HL-60 (cell line): ENCODE data around the gene MYRIP.

Source experiments
- DNase-seq, 2 experiments: peaks; one replicate each; pipeline ENCODE4 v3.0.0-alpha.2; 2010 to 2020; ENCODE audit warnings: low read depth in 1 of 2, low spot score in 1 of 2
- H3K27ac ChIP-seq: fragments of 250-450 bp; sonication (Bioruptor Pico); replicated peaks from 2 replicates; pipeline ENCODE4 v1.5.1; 2020; ENCODE audit warnings: mild to moderate bottlenecking, moderate library complexity
- H3K27me3 ChIP-seq: fragments of 250-450 bp; sonication (Bioruptor Pico); 2 replicates; pipeline ENCODE4 v1.5.1; 2021; ENCODE audit warnings: mild to moderate bottlenecking, moderate library complexity; ENCODE audit not compliant: insufficient read depth, poor library complexity, severe bottlenecking
- H3K4me3 ChIP-seq: replicated peaks from 2 replicates; pipeline ENCODE4 v1.5.1; 2011; ENCODE audit warnings: mild to moderate bottlenecking, control low read depth, low read length; ENCODE audit not compliant: insufficient read depth
- CTCF ChIP-seq: IDR thresholded peaks from one replicate; pipeline ENCODE4 v1.5.1; 2011; ENCODE audit warnings: low read length, control low read depth, inconsistent platforms; ENCODE audit not compliant: insufficient read depth
- GABPA ChIP-seq: IDR thresholded peaks from 2 replicates; pipeline ENCODE4 v1.6.1; 2012; ENCODE audit warnings: low read depth
- POLR2AphosphoS5 ChIP-seq: IDR thresholded peaks from 2 replicates; pipeline ENCODE4 v1.6.1; 2012; ENCODE audit warnings: low read depth
- REST ChIP-seq: IDR thresholded peaks from 2 replicates; pipeline ENCODE4 v1.6.1; 2012; ENCODE audit warnings: low read depth; ENCODE audit not compliant: insufficient replicate concordance
- SPI1 ChIP-seq: IDR thresholded peaks from 2 replicates; pipeline ENCODE4 v1.6.1; 2012; ENCODE audit warnings: low read depth, mild to moderate bottlenecking, borderline replicate concordance

MYRIP gene

GRCh38 chr3:39972508-39972907 lies 163.1 kb downstream of the MYRIP start:
- Histone ChIP-seq H3K27ac (no peak overlapping the region), H3K4me3 (no peak overlapping the region), H3K27me3 (peaks cover 2% of the 10 kb centered on the region)
- DNase-seq: no peak
- TF ChIP-seq REST (no peak), GABPA (no peak), POLR2AphosphoS5 (no peak), SPI1 (no peak), CTCF (no peak)

- no peak overlapping the region for H3K27ac ChIP-seq
- DNase-seq: no peak
- TF ChIP-seq CTCF (no peak), POLR2AphosphoS5 (no peak), GABPA (no peak), SPI1 (no peak), REST (no peak)
- H3K27me3 ChIP-seq: no peaks in the 10 kb centered on the region
- no peak overlapping the region for H3K4me3 ChIP-seq
Observed at GRCh38 chr3:39977058-39977794, 167.8 kb downstream of the MYRIP start.

GRCh38 chr3:39978308-39978707 lies 168.9 kb downstream of the MYRIP start:
- TF ChIP-seq SPI1 (no peak), GABPA (no peak), CTCF (no peak), POLR2AphosphoS5 (no peak), REST (no peak)
- no peak for DNase-seq
- Histone ChIP-seq H3K27ac (no peak overlapping the region), H3K4me3 (no peak overlapping the region), H3K27me3 (no peaks in the 10 kb centered on the region)
